Activated CD4-positive, alpha-beta memory T cell treated with anti-CD3 and anti-CD28 coated beads, Interleukin-2, amount 10 ng/mL, durations not matched to agents 7 days and 5 days (primary cell): ENCODE results near the gene DNASE1L3. TPM values are rescaled to one million over a fixed set of nuclear protein-coding genes. Genes with fewer than 3 reads are reported as not detected.
A peak's percentile ranks its signal among the peaks of the same experiment; 100 is the strongest.
"Not testable (repeated sequence)": the region's sequence is repeated elsewhere in the genome, so short reads cannot be mapped to it uniquely, and the experiment has no call there.

Source experiments
- CTCF ChIA-PET: fragments of 350-600 bp; sonication (Branson Sonifier 250); formaldehyde crosslinking; loops from one replicate; lab custom pipeline; 2021; ENCODE audit warnings: antibody characterized with exemption, inconsistent platforms; lab: Charles Lee
- POLR2A ChIA-PET: fragments of 350-600 bp; sonication (Branson Sonifier 250); formaldehyde crosslinking; loops from one replicate; lab custom pipeline; 2021; ENCODE audit warnings: antibody characterized with exemption; lab: Charles Lee
- DNase-seq: peaks from one replicate; pipeline ENCODE4 v3.0.0-alpha.2; 2020
- H3K27ac Mint-ChIP-seq: one replicate; pipeline ENCODE4 v1.8.0; 2021; ENCODE audit warnings: mild to moderate bottlenecking, mixed read lengths
- H3K27me3 Mint-ChIP-seq: one replicate; pipeline ENCODE4 v1.8.0; 2021; ENCODE audit warnings: mixed read lengths
- H3K36me3 Mint-ChIP-seq: one replicate; pipeline ENCODE4 v1.8.0; 2021; ENCODE audit warnings: low read depth, mixed read lengths
- H3K4me1 Mint-ChIP-seq: one replicate; pipeline ENCODE4 v1.8.0; 2021; ENCODE audit warnings: mixed read lengths
- H3K4me3 Mint-ChIP-seq: one replicate; pipeline ENCODE4 v1.8.0; 2021; ENCODE audit warnings: mild to moderate bottlenecking, mixed read lengths
- H3K9me3 Mint-ChIP-seq: one replicate; pipeline ENCODE4 v1.8.0; 2021; ENCODE audit warnings: mixed read lengths
- total RNA-seq, 2 experiments: library from RNA; stranded (reverse); gene quantifications; one replicate each; pipeline ENCODE4 v1.2.3, GENCODE V29; 2021

Gene DNASE1L3
- total RNA-seq, 2 experiments from 2014 or later: not detected

DNA sequence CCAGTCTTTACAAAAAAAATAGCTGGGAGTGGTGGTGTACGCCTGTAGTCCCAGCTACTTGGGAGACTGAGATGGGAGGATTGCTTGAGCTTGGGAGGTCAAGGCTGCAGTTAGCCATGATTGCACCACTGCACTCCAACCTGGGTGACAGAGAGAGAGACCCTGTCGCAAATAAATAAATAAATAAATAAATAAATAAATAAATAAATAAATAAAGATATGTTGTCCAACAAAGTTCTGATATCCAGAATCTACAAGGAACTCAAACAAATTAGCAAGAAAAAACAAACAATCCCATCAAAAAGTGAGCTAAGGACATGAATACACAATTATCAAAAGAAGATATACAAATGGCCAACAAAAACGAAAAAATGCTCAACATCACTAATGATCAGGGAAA, 17.2 kb upstream of the DNASE1L3 start:
- H3K36me3 Mint-ChIP-seq, H3K9me3 Mint-ChIP-seq, H3K4me3 Mint-ChIP-seq, DNase-seq, H3K4me1 Mint-ChIP-seq, POLR2A ChIA-PET, H3K27ac Mint-ChIP-seq: not testable (repeated sequence)
- peaks cover 41% of the 10 kb centered on the region for H3K27me3 Mint-ChIP-seq
- CTCF ChIA-PET: interaction anchor here (1.1 to 1.6 kb wide), 2 partner anchors 9 to 11 kb away, joined by 4 to 7 read pairs; no protein-coding TSS in a partner anchor

DNA sequence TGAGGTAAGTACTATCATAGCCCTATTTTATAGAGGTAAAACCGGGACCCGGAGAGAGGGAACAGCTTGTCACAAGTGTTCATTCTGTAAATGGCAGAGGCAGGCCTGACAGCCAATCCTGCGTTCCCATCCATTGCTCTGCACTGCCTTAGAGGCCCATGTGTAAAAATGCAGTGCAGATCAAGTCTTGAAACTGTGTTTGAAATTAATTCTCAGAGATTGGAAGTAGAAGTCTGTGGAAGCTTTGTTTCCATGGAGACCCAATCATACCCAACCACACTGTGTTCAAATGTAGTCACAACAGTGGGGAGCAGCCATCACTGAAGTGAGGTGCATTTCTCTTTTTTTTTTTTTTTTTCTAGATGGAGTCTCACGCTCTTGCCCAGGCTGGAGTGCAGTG, 13.1 kb upstream of the DNASE1L3 start:
- Mint-ChIP-seq H3K4me1 (peaks cover 5% of the 10 kb centered on the region), H3K27me3 (peaks cover 18% of the 10 kb centered on the region), H3K27ac (no peak overlapping the region), H3K9me3 (no peaks in the 10 kb centered on the region), H3K36me3 (no peaks in the 10 kb centered on the region), H3K4me3 (no peak overlapping the region)
- DNase-seq: no peak
- ChIA-PET CTCF (interaction anchor here (0.6 to 1.3 kb wide), 2 partner anchors 9 to 670 kb away, joined by 3 to 4 read pairs; no protein-coding TSS in a partner anchor), POLR2A (interaction anchor here (0.8 kb wide), 1 partner anchor 16 kb away, joined by 3 read pairs; no protein-coding TSS in a partner anchor)

DNA sequence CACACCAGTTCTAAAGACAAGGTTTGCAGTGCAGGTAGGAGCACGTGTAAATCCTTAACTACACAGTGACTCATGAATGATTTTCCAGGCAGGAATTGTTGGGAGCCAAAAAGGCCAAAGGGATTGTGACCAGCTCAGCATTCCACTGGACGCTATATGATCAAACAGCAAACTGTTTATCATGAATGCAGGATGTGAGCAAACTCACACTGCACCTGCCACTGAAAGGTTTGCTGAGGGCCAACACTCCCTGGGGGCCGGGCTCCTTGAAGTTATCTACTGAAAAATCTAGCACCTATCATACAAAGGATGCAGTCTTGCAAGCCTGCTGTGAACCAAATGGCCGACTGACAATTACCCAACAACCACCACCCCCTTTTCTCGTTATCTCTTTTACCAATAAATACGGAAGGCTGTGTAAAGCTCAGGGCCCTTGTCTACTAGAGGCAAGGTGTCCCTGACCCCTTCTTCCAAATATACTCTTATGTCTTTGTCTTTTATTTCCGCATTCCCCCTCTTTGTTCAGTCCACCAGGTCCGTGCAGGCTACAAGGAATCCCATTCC, 11.5 kb upstream of the DNASE1L3 start:
- no peak overlapping the region for H3K27ac Mint-ChIP-seq
- H3K4me1 Mint-ChIP-seq: peaks cover 9% of the 10 kb centered on the region
- H3K9me3 Mint-ChIP-seq: no peaks in the 10 kb centered on the region
- H3K27me3 Mint-ChIP-seq: peaks cover 13% of the 10 kb centered on the region
- DNase-seq: no peak
- H3K4me3 Mint-ChIP-seq: no peak overlapping the region
- H3K36me3 Mint-ChIP-seq: no peaks in the 10 kb centered on the region
- POLR2A ChIA-PET: no interaction called here
- CTCF ChIA-PET: no interaction called here

DNA sequence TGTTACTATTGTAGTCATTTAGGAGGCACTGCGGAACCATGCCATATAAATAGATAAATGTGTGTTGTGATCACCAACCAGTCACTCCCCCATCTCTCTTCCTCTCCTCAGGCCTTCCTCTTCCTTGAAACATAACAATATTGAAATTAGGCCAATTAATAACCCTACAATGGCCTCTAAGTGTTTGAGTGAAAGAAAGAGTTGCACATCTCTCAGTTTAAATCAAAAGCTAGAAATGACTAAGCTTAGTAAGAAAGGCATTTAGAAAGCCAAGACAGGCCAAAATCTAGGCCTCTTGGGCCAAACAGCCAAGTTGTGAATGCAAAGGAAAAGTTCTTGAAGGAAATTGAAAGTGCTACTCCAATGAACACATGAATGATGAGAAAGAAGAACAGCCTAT, 8.1 kb upstream of the DNASE1L3 start:
- Mint-ChIP-seq H3K27ac (no peak overlapping the region), H3K9me3 (no peaks in the 10 kb centered on the region), H3K36me3 (no peaks in the 10 kb centered on the region), H3K27me3 (peaks cover 3% of the 10 kb centered on the region), H3K4me3 (no peak overlapping the region), H3K4me1 (peaks cover 28% of the 10 kb centered on the region)
- no peak for DNase-seq
- POLR2A ChIA-PET: interaction anchor here (0.8 kb wide), 1 partner anchor 11 kb away, joined by 4 read pairs; no protein-coding TSS in a partner anchor
- CTCF ChIA-PET: interaction anchor here (0.7 to 4.7 kb wide), 12 partner anchors 9 to 92 kb away, joined by 3 to 82 read pairs (median 7); partner anchors contain the start of genes ABHD6, DNASE1L3, HTD2 and RPP14

DNA sequence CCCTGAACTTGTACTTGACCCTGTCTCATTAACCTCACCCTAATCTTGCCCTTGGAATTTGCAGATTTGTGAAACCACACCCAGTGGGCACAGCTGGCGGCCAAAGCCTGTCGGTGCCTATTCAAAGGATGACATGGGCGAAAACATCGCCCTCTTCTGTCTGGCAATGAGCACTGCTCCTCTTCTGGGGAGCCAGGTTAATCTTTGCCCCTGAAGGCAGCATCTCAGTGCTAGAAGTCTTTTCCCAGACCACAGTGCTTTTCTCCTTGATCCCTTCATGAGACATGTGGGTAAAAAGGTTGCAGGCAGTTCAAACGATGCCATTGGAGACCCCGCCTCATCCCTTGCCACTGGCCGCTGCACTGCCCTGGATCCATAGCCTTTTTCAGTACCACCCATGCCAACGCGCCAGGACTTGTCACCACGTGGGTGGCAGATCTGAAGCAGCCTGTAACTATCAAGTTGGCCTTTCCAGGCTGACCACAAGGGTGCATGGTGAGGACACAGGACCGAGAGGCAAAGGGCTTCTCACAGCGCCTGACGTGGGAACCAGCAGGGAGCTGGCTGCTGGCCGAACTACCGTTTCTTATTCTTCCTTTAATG, 6.5 kb upstream of the DNASE1L3 start:
- POLR2A ChIA-PET: interaction anchor here (0.9 to 1.3 kb wide), 2 partner anchors 89 to 90 kb away, joined by 3 read pairs; partner anchors contain the start of genes HTD2 and RPP14
- H3K27me3 Mint-ChIP-seq: peaks cover 5% of the 10 kb centered on the region
- DNase-seq: peak; percentile 63
- no peaks in the 10 kb centered on the region for H3K36me3 Mint-ChIP-seq
- H3K27ac Mint-ChIP-seq: no peak overlapping the region
- CTCF ChIA-PET: interaction anchor here (0.6 to 4.7 kb wide), 35 partner anchors 8 to 1484 kb away, joined by 3 to 82 read pairs (median 5); partner anchors contain the start of genes ABHD6, FLNB, HTD2 and RPP14
- H3K9me3 Mint-ChIP-seq: no peaks in the 10 kb centered on the region
- peaks cover 28% of the 10 kb centered on the region for H3K4me1 Mint-ChIP-seq
- H3K4me3 Mint-ChIP-seq: no peak overlapping the region

DNA sequence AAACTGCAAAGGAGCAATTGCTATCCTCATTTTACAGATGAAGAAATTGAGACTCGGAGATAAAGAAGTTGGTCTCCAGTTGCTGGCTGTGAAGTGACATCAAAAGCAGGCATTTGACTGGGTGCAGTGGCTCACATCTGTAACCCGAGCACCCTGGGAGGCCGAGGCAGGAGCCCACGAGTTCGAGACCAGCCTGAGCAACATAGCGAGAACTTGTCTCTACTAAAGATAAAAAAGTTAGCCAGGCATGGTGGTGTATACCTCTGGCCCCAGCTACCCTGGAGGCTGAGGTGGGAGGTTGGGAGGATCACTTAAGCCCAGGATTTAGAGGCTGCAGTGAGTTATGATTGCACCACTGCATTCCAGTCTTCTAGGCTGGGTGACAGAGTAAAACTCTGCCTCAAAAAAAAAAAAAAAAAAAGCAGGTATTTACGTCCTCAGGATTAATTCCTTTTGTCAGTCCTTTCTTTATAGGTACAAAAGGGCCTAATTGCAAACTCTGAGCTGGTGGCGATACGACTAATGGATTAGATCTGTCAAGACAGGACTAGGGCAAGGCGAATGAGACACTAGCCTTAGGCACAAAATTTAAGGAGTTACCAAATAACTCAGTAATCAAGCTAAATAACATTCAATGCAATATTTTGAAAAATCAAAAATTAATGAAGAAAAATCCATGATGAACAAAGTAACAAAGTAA, 5.9 kb upstream of the DNASE1L3 start:
- Mint-ChIP-seq H3K27me3 (peaks cover 8% of the 10 kb centered on the region), H3K36me3 (no peaks in the 10 kb centered on the region), H3K9me3 (no peaks in the 10 kb centered on the region), H3K4me1 (peaks cover 28% of the 10 kb centered on the region), H3K4me3 (no peak overlapping the region), H3K27ac (no peak overlapping the region)
- POLR2A ChIA-PET: no interaction called here
- no peak for DNase-seq
- CTCF ChIA-PET: interaction anchor here (0.6 to 4.7 kb wide), 31 partner anchors 8 to 1483 kb away, joined by 3 to 82 read pairs (median 5); partner anchors contain the start of genes ABHD6, FLNB, HTD2 and RPP14

DNA sequence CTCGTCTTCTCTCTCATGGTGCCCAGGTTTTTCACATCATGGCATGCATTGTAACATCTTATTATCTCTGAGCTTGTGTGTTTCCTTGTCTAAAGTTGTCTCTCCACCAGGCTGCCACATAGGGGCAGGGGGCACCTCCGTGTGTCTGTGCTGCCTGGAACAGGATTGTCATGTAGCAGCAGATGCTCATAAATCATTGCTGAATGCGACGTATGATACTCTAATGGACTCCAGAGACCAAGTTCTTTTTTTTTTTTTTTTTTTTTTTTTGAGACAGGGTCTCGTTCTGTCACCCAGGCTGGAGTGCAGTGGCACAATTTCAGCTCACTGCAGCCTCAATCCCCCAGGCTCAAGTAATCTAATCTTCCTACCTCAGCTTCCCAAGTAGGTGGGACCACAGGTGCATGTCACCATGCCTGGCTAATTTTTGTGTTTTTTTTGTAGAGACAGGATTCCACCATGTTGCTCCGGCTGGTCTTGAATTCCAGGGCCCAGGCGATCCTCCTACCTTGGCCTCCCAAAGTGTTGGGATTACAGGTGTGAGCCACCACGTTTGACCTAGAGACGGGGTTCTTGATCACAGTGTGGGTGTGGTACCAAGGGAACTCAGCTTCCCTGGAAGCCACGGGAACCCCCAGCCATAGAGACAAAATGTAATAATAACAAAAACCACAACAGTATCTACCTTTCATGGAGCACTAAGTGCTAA, 4.7 kb upstream of the DNASE1L3 start:
- CTCF ChIA-PET: interaction anchor here (0.7 to 4.9 kb wide), 9 partner anchors 8 to 207 kb away, joined by 3 to 25 read pairs (median 5); partner anchors contain the start of genes FLNB, HTD2 and RPP14
- H3K27me3 Mint-ChIP-seq: peaks cover 12% of the 10 kb centered on the region
- no peak for DNase-seq
- H3K27ac Mint-ChIP-seq: no peak overlapping the region
- H3K9me3 Mint-ChIP-seq: no peaks in the 10 kb centered on the region
- no peaks in the 10 kb centered on the region for H3K36me3 Mint-ChIP-seq
- peaks cover 28% of the 10 kb centered on the region for H3K4me1 Mint-ChIP-seq
- POLR2A ChIA-PET: no interaction called here
- no peak overlapping the region for H3K4me3 Mint-ChIP-seq

DNA sequence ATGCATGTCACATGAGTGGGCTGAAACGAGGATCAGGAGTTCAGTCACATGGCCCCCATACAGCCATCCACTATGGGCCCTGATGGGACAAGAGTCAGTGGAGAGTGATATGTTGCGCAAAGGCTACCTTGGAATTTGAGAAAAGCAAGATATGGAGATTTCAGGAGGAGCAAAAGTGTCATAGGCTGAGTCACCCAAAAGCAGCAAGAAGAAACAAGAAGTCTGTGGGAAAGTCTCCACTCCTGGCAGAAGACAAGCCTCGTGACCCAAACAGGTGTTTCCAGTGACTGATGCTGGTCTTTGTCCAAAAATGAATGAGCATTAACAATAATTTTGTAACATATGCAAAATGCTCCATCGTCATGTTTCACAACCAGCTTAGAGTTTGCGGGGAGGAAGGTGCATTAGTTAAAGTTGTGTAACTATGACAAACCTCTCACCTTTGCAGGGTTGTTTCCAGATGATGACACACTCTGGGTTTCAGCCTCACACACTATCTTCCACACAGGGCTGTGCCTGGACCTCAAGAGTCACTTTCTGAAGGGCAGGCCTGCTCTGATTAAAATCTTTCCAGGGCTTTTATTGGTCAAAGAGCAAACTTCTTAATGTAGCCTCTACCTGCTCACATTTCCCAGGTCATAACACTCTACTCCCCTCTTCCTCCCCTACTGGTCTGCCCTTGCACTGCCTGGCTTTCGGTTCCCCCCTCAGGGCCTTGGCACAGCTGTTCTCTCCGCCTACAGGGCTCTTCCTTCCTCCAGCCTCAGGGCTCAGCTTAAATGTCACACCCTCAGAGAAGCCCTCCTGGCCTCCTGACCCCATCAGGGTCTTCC, 3.9 kb upstream of the DNASE1L3 start:
- Mint-ChIP-seq H3K27me3 (peaks cover 18% of the 10 kb centered on the region), H3K27ac (no peak overlapping the region), H3K4me3 (no peak overlapping the region), H3K9me3 (no peaks in the 10 kb centered on the region), H3K36me3 (no peaks in the 10 kb centered on the region), H3K4me1 (peaks cover 28% of the 10 kb centered on the region)
- CTCF ChIA-PET: interaction anchor here (0.8 to 4.9 kb wide), 8 partner anchors 9 to 91 kb away, joined by 3 to 25 read pairs (median 4); partner anchors contain the start of genes HTD2 and RPP14
- POLR2A ChIA-PET: no interaction called here
- DNase-seq: peak; percentile 25

DNA sequence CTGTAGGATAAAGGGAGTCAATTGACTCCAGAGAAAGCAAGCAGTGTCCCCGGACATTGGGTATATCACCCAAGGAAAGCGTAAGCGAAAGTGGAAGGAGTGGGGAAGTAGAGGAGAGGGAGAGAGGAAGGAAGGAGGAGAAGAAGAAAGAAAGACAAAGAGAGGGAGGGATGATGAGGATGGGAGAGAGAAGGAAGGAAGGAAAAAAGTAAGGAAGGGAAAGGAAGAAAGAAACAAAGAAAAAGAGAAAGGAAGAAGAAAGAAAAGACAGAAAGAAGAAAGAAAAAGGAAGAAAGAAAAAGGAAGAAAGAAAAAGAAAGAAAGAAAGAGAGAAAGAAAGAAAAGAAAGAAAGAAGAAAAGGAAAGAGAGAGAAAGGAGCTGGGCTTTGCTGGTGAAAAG, 839 bp downstream of the DNASE1L3 start:
- Mint-ChIP-seq H3K27me3 (peaks cover 30% of the 10 kb centered on the region), H3K4me3 (no peak overlapping the region), H3K4me1 (peaks cover 13% of the 10 kb centered on the region), H3K27ac (no peak overlapping the region), H3K9me3 (no peaks in the 10 kb centered on the region), H3K36me3 (no peaks in the 10 kb centered on the region)
- no peak for DNase-seq
- CTCF ChIA-PET: interaction anchor here (1.3 kb wide), 1 partner anchor 9 kb away, joined by 7 read pairs; no protein-coding TSS in a partner anchor
- POLR2A ChIA-PET: no interaction called here

DNA sequence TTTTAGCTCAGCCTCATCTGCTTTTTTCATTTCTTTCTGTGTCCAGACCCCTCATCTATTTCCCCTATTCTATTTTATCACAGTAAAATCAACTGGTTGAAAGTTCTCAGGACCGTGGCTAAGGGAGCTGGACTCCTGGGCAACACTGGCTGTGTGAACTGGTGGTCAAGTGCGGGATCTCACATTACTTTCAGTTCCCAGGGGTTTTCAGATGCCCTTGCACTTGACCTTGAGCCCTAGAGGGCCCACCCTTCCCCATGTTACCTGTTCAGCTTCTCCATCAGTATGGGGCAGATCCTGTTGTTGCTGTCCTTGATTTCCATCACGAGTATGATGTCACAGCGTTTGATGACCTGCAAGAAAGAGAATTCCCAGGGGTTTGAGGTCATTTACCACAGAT, 2.8 kb downstream of the DNASE1L3 start:
- DNase-seq: no peak
- CTCF ChIA-PET: interaction anchor here (0.5 to 2.2 kb wide), 4 partner anchors 10 to 360 kb away, joined by 3 to 13 read pairs (median 4); no protein-coding TSS in a partner anchor
- Mint-ChIP-seq H3K36me3 (peaks cover 4% of the 10 kb centered on the region), H3K4me1 (peaks cover 6% of the 10 kb centered on the region), H3K4me3 (no peak overlapping the region), H3K27ac (no peak overlapping the region), H3K9me3 (no peaks in the 10 kb centered on the region), H3K27me3 (peaks cover 32% of the 10 kb centered on the region)
- POLR2A ChIA-PET: interaction anchor here (1.3 kb wide), 1 partner anchor 15 kb away, joined by 3 read pairs; no protein-coding TSS in a partner anchor

DNA sequence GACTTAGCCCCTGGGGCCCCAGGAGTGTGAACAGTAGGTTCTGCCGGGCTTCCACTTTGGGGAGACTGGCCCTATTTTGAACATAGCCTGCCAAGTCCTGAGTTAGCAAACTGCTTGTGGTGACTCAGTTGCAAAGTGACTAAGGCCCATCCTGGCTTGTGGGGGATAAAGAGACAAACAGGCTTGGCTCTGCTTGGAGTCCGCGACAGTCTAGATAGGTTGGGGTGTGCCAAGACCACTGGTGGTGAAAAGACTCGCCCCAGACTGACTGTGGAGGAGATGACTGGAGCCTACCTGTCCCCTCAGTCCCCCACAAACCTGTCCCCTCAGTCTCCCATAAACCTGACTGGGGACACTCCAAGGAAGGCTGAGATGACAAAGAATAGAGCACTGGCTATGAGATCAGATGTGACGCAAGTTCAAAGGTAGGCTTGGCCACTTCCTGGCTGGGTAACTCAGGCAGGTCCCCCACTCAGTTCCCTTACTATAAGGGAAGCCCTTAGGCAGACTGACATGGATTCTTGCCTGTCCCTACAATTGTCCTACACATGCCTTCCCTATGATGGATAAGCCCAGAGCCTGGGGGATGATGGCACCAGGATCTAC, 4.3 kb downstream of the DNASE1L3 start:
- POLR2A ChIA-PET: no interaction called here
- CTCF ChIA-PET: no interaction called here
- no peak overlapping the region for H3K4me3 Mint-ChIP-seq
- no peaks in the 10 kb centered on the region for H3K9me3 Mint-ChIP-seq
- peaks cover 6% of the 10 kb centered on the region for H3K4me1 Mint-ChIP-seq
- H3K27ac Mint-ChIP-seq: no peak overlapping the region
- H3K36me3 Mint-ChIP-seq: peaks cover 4% of the 10 kb centered on the region
- H3K27me3 Mint-ChIP-seq: peaks cover 33% of the 10 kb centered on the region
- peak; percentile 28 for DNase-seq
